Endothelial cell (in vitro differentiated cells): ENCODE data around the gene PAM. TPM values are rescaled to one million over a fixed set of nuclear protein-coding genes. Genes with fewer than 3 reads are reported as not detected.

ENCODE experiments used
- DNase-seq: peaks from one replicate; pipeline ENCODE4 v3.0.0; 2021; ENCODE audit warnings: low spot score
- H3K27ac Mint-ChIP-seq: one replicate; pipeline ENCODE4 v1.8.0; 2021; ENCODE audit warnings: mixed read lengths, inconsistent platforms; ENCODE audit not compliant: unreplicated experiment
- H3K27me3 Mint-ChIP-seq: one replicate; pipeline ENCODE4 v1.8.0; 2021; ENCODE audit warnings: mild to moderate bottlenecking, moderate library complexity, mixed read lengths, inconsistent platforms; ENCODE audit not compliant: unreplicated experiment
- H3K36me3 Mint-ChIP-seq: one replicate; pipeline ENCODE4 v1.8.0; 2021; ENCODE audit warnings: mild to moderate bottlenecking, low read depth, mixed read lengths, inconsistent platforms; ENCODE audit not compliant: unreplicated experiment
- H3K4me1 Mint-ChIP-seq: one replicate; pipeline ENCODE4 v1.8.0; 2021; ENCODE audit warnings: mild to moderate bottlenecking, mixed read lengths, inconsistent platforms; ENCODE audit not compliant: unreplicated experiment
- H3K4me3 Mint-ChIP-seq: one replicate; pipeline ENCODE4 v1.8.0; 2021; ENCODE audit warnings: mild to moderate bottlenecking, mixed read lengths, inconsistent platforms; ENCODE audit not compliant: unreplicated experiment
- H3K9me3 Mint-ChIP-seq: one replicate; pipeline ENCODE4 v1.8.0; 2021; ENCODE audit warnings: mixed read lengths, inconsistent platforms; ENCODE audit not compliant: unreplicated experiment
- CTCF ChIP-seq: fragments of 200-600 bp; sonication (generic); IDR thresholded peaks from one replicate; pipeline ENCODE4 v1.5.0; 2021; ENCODE audit warnings: antibody characterized with exemption; ENCODE audit not compliant: unreplicated experiment
- total RNA-seq: library from RNA; stranded (reverse); fragmentation: NEBNext Ultra II Directional; extraction: Animal tissue kit (Norgen Biotek cat#: 25700); gene quantifications from one replicate; pipeline ENCODE4 v1.2.1, GENCODE V29; 2021; ENCODE audit not compliant: unreplicated experiment

Gene PAM
- total RNA-seq, 1 donor from 2014 or later, result 255 TPM

GRCh38 chr5:102888483-102888882, 133.4 kb downstream of the PAM start:
- no peak for DNase-seq
- H3K9me3 Mint-ChIP-seq, result no peaks in the 10 kb centered on the region
- H3K4me3 Mint-ChIP-seq, result peak overlapping the region; percentile 62
- TF ChIP-seq CTCF, result no peak
- H3K4me1 Mint-ChIP-seq, result peaks cover 24% of the 10 kb centered on the region
- no peaks in the 10 kb centered on the region for H3K36me3 Mint-ChIP-seq
- peak overlapping the region; percentile 79 for H3K27ac Mint-ChIP-seq
- no peaks in the 10 kb centered on the region for H3K27me3 Mint-ChIP-seq

GRCh38 chr5:102889033-102889432, 133.9 kb downstream of the PAM start:
- no peak for DNase-seq
- peaks cover 29% of the 10 kb centered on the region for H3K4me1 Mint-ChIP-seq
- H3K27ac Mint-ChIP-seq, result peak overlapping the region; percentile 87
- H3K27me3 Mint-ChIP-seq, result no peaks in the 10 kb centered on the region
- no peaks in the 10 kb centered on the region for H3K9me3 Mint-ChIP-seq
- no peak overlapping the region for H3K4me3 Mint-ChIP-seq
- H3K36me3 Mint-ChIP-seq, result no peaks in the 10 kb centered on the region
- TF ChIP-seq CTCF, result no peak

GRCh38 chr5:102890133-102890532, 135.0 kb downstream of the PAM start:
- Mint-ChIP-seq H3K4me3 (no peak overlapping the region), H3K4me1 (peaks cover 33% of the 10 kb centered on the region), H3K27me3 (no peaks in the 10 kb centered on the region), H3K9me3 (no peaks in the 10 kb centered on the region), H3K27ac (no peak overlapping the region), H3K36me3 (no peaks in the 10 kb centered on the region)
- DNase-seq, result no peak
- no peak for TF ChIP-seq CTCF

GRCh38 chr5:102891175-102891574, 136.1 kb downstream of the PAM start:
- Mint-ChIP-seq H3K4me3 (no peak overlapping the region), H3K4me1 (peaks cover 33% of the 10 kb centered on the region), H3K9me3 (no peaks in the 10 kb centered on the region), H3K27ac (no peak overlapping the region), H3K27me3 (no peaks in the 10 kb centered on the region), H3K36me3 (no peaks in the 10 kb centered on the region)
- DNase-seq, result no peak
- TF ChIP-seq CTCF, result no peak

- Mint-ChIP-seq H3K9me3 (no peaks in the 10 kb centered on the region), H3K4me1 (peaks cover 16% of the 10 kb centered on the region), H3K27me3 (no peaks in the 10 kb centered on the region), H3K4me3 (no peak overlapping the region), H3K36me3 (no peaks in the 10 kb centered on the region), H3K27ac (no peak overlapping the region)
- no peak for TF ChIP-seq CTCF
- DNase-seq, result no peak
Observed at GRCh38 chr5:102893942-102894341, 138.8 kb downstream of the PAM start.
